Endometrial microvascular endothelial cells (primary cell): Measurements from ENCODE around the gene NPY5R. TPM values are rescaled to one million over a fixed set of nuclear protein-coding genes. Genes with fewer than 3 reads are reported as not detected.

Source experiments
- in situ Hi-C: cut with HindIII; loops from 2 replicates; pipeline ENCODE4 v1.10.0; 2017; ENCODE audit warnings: low sequenced_read_pairs, low pct_unique_long_range_greater_than_20kb; ENCODE audit errors: inconsistent ontology term
- total RNA-seq: library from RNA; depleted of rRNA; stranded (reverse); fragments of >200 nt; gene quantifications from one replicate; pipeline ENCODE4 v1.2.3, GENCODE V29; 2015; ENCODE audit errors: inconsistent ontology term

Gene NPY5R
- total RNA-seq, 1 donor from 2014 or later, result not detected

DNA sequence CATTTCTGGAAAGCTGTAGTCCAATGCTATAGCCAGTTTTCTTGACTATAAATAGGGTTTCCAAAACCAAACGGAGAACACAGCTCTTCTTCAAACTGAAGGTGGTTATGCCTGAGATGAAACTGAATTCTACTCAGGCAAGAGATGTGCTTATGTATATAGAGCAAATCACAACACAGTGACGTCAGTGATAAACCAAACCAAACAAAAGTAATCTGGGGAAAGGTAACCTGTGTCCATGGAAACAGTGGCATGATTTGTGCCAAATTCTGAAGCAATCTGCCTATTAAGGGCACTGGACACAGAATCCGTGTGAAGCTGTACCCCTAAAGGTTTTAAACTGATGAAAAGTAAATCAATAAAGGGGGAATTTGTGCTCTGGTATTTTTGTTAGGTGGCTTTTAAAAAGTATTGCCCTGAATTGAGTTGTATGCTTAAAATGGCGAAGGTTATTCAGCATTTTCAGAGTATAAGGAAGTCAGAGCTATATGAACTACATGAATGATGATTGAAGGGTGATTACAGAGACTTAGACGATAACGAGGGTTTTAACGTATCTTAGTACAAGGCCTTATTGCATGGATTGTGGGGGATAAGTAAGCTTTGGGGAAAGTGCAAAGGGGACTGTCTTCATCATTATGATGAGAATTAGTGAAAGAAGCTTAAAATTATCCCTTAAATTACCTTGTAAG lies 38.6 kb downstream of the NPY5R start:
- in situ Hi-C loops, result no loop called here

DNA sequence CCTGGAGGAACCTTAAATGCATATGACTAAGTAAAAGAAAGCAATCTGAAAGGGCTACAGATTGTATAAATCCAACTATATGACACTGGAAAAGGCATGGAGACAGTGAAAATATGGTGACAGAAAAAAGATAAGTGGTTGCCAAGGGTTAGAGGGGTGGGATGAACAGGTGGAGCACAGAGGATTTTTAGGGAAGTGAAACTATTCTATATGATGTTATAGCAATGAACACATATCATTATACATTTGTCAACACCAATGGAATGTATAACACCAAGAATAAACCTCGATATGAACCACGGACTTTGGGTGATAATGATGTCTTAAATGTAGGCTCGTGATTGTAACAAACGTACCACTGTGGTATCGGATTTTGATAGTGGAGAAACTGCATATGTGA lies 40.7 kb downstream of the NPY5R start:
- in situ Hi-C loops, result no loop called here

DNA sequence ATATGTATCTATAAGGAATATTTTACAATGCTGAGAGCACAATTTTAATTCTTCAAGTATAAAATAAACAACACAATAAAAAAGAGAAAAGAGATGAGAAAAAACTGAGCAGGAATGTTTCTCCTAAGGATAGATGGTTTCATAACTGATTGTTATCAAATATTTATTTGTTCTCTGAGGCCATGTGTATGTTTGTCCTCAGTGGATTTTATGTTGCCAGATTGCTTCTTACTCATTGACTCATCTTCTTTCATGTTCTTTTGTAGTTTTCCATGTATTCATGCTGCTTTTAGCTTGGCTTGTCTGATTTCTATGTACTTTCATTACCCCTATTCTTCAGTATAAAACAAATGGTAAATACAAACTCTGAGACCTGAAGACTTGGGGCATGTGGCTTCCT lies 41.2 kb downstream of the NPY5R start:
- in situ Hi-C loops, result no loop called here

DNA sequence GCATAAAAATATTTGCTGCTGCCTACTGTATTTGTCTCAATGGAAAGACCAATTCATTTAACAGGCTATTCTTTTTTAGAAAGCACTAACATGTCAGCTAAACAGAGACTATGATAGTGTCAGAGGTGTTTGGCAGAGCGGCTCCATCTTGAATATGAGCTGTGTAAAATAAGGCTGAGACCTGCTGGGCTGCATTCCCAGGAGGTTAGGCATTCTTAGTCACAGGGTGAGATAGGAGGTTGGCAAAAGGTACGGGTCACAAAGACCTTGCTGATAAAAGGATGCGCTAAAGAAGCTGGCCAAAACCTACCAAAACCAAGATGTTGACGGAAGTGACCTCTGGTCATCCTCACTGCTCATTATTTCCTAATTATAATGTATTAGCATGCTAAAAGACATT lies 41.8 kb downstream of the NPY5R start:
- in situ Hi-C loops, result no loop called here

DNA sequence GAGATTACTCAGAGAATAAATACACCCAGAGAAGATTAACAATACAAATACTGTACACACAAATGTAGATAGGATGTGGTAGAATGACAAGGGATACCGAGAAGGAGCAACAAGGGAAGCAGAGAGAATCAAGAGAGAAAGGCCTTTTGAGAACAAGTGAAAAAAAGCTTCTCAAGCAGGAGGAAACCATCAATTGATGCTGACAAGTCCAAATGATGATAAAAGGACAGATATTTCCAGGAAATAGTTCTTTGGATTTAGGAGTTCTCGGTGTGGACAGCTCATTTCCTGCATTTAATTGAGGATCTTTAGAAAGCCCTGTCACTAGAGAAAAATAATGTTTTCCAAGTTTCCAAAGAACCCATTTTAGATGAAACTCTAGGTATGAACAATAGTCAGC lies 48.1 kb downstream of the NPY5R start:
- in situ Hi-C loops, result no loop called here

DNA sequence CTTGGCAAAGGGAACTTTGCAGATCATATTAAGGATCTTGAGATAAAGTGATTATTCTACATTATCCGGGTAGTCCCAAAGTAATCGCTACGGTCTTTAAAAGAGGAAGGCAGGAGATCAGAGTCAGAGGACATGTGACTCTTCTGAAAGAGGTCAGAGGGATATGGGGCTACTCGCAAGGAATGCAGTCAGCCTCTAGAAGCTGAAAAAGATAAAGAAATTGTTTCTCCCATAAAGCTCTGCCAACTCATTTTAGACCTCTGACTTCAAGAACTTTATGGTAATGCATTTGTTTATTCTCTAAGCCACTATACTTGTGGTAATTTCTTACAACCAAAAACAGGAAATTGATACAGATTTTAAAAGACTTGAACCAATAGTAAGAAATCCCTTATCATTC lies 48.6 kb downstream of the NPY5R start:
- in situ Hi-C loops, result no loop called here

DNA sequence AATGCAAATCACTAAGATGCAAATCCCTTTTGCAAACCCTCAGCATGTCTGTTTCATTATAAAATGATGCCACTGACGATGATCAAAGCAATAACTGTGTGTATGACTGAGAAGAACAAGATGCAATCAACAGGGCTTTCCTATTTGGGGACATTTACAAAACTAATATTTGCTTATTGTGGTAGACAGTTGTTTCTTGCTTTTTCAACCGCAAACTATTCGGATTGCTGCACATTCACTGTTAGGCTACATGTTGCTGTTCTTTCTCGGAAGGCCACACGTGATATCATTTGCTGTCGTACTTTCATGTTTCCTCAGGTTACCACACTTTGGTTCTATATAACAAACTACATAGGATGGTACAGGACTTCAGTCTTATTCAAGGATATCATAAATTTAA lies 49.8 kb downstream of the NPY5R start:
- in situ Hi-C loops, result no loop called here

DNA sequence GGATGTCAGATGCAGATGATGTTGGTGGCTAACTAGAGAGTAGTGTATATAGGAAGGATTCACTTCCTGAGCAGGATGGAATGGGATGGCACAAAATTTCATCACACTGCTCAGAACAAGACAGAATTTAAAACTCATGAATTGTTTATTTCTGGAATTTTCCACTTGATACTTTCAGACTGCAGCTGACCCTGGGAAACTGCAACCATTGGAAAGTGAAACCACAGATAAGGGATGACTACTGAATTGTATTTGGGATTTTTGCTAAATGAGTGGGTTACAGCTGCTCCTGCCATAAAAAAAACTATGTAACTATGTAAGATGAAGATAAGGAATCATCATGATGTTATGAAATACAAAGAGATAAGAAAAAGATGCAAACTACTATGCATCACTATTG lies 51.4 kb downstream of the NPY5R start:
- in situ Hi-C loops, result no loop called here

DNA sequence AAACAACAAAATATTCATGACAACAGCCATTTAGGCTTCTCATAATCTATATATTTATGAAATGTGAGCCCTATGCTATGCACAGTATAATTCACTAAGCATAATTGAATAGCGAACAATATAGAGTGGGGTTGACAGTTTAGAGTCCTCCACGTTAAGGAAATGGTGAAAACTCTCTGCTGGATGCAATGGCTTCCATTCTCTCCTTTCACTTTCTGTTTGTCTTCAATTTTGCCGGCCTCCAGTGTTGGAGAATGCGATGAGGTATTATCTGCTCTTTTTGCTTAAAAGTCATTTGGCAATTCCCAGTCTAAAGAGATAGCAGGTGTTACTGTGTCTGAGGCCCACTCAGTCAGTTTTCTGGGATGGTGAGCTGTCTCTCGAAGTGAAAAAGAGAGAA lies 52.1 kb downstream of the NPY5R start:
- in situ Hi-C loops, result no loop called here

DNA sequence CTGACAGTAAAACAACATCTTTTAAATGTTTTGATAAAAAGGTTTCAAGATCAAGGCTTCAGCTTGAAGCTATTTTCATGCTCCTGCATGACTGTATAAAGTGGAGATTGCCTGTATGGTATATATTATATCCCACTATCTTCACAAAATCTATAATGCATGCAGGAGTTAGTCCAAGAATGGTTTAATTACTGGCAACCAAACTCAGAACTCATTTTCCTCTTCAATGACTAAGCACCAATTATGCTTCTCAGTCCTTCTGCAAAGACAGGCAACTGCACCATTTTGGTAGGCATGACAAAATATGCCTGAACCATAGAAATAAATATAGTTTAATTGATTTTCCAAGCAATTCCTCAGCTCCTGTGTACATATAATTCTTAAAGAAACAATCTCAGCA lies 54.5 kb downstream of the NPY5R start:
- in situ Hi-C loops, result no loop called here

DNA sequence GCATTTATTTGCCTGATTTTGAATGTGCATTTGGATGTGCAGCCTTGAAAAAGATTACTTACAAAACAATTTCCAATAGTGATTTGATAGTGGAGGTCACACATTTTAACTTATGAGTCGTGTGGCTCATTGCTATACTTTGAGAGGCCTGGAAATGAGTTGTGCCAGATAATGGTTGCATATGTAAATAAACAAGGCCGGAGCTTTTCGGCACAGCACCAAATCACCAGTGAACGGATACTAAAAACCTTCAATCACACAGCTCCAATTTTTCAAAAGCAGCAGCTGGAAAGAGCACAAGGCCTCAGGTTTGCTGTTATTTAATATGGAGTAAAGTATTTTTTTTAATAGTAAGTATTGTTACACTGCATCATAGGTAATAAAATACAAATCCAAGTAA lies 57.2 kb downstream of the NPY5R start:
- in situ Hi-C loops, result no loop called here

Other genes with a start within 250 kb of the NPY5R start
- 17.3 TPM for gene NAF1, start 177.0 kb upstream of the NPY5R start, total RNA-seq
- not detected for gene NPY1R, start 11.3 kb upstream of the NPY5R start, total RNA-seq
- not detected for gene TKTL2, start 129.9 kb downstream of the NPY5R start, total RNA-seq
- 37.4 TPM for gene TMA16, start 150.8 kb downstream of the NPY5R start, total RNA-seq